ENCODE measurements around the gene TMEM175.

Gene TMEM175

DNA sequence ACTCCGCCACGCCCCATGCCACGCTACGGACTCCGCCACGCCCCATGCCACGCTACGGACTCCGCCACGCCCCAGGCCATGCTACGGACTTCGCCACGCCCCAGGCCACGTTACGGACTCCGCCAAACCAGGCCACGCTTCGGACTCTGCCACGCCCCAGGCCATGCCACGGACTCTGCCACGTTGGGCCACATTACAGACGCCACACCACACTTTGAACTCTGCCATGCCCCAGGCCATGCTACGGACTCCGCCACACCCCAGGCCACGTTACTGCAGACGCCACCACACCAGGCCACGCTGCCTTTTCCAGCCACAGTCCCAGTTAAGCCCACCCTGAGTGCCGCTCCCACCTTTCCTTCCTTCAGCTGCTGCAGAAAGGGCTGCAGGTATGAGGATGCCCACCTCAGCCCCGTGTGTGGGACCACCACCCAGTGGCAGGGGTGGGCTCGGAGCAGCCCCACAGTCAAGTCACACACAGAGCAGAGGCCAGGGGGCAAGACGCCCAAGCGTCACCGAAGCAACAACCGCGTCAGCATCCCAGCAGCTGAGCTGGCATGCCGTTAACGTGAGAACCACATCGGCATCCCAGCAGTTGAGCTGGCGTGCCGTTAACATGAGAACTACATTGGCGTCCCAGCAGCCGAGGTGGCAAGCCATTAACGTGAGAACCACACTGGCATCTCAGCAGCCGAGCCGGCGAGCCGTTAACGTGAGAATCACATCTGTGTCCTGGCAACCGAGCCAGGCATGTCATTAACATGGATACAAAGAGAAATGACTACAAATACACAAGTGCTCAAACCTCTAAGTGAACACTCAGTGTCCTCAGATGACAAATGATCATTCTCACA, 26.5 kb upstream of the TMEM175 start:
- FAIRE-seq (peak; percentile 54), DNase-seq (ENCODE audit: insufficient read length, low spot score) (no peak)
- TF ChIP-seq POLR2A (IDR thresholded peaks at IDR 0.05; ENCODE audit: low read depth, low read length) = no peak
- no peak for TF ChIP-seq TAF1 (IDR thresholded peaks at IDR 0.05; ENCODE audit: low read depth, low read length)

DNA sequence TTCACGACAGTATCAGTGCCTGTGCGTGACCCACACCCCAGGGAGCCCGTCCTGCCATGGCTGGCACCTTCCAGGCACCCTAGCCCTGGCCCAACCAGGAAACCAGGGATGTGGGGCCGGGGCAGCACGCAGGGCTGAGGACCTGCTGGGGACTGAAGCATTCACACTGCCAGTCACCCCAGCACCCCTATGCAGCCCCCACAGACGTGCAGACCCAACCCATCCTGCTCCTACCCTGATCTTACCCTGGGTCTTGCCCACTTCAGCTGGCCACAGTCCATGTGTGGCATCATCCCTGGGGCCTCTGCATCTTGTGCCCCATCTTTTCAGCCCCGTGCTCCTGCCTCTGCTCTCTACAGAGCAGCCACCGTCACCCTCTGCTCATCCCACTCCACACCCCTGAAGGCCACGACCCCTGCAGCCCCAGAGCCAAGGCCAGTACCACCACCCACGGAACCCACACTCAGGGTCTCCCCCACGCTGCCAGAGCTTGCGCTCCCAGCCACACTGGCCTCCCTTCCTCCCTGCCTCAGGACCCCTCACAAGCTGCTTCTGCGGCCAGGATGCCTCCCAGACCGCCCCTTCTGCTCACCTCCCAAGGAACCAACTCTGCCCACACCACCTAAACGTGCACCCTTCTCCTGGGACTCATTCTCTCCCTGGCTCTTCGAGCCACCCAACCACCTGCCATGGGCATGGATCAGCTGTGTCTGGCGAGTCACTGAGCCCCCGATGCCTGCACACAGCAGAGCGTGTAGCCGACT, 25.7 kb upstream of the TMEM175 start:
- FAIRE-seq = no peak
- no peak for DNase-seq (ENCODE audit: insufficient read length, low spot score)
- TF ChIP-seq PAX5 (IDR thresholded peaks at IDR 0.05; ENCODE audit: insufficient read depth, low read length, severe bottlenecking) (no peak), TAF1 (IDR thresholded peaks at IDR 0.05; ENCODE audit: low read depth, low read length) (no peak), SPI1 (IDR thresholded peaks at IDR 0.05; ENCODE audit: low read depth, low read length) (no peak), POU2F2 (IDR thresholded peaks at IDR 0.05; ENCODE audit: low read depth, low read length) (no peak), POLR2AphosphoS5 (IDR thresholded peaks at IDR 0.05; ENCODE audit: low read depth, low read length) (no peak), POLR2A (IDR thresholded peaks at IDR 0.05; ENCODE audit: low read depth, low read length) (no peak)

- TF ChIP-seq TAF1 (IDR thresholded peaks at IDR 0.05; ENCODE audit: low read depth, low read length) (no peak), PAX5 (IDR thresholded peaks at IDR 0.05; ENCODE audit: insufficient read depth, low read length, severe bottlenecking) (no peak), POLR2A (IDR thresholded peaks at IDR 0.05; ENCODE audit: low read depth, low read length) (no peak), POLR2AphosphoS5 (IDR thresholded peaks at IDR 0.05; ENCODE audit: low read depth, low read length) (no peak), POU2F2 (IDR thresholded peaks at IDR 0.05; ENCODE audit: low read depth, low read length) (no peak), SPI1 (IDR thresholded peaks at IDR 0.05; ENCODE audit: low read depth, low read length) (no peak)
- no peak for DNase-seq (ENCODE audit: insufficient read length, low spot score)
- no peak for FAIRE-seq
Observed at GRCh38 chr4:907103-907400, 25.2 kb upstream of the TMEM175 start.

DNA sequence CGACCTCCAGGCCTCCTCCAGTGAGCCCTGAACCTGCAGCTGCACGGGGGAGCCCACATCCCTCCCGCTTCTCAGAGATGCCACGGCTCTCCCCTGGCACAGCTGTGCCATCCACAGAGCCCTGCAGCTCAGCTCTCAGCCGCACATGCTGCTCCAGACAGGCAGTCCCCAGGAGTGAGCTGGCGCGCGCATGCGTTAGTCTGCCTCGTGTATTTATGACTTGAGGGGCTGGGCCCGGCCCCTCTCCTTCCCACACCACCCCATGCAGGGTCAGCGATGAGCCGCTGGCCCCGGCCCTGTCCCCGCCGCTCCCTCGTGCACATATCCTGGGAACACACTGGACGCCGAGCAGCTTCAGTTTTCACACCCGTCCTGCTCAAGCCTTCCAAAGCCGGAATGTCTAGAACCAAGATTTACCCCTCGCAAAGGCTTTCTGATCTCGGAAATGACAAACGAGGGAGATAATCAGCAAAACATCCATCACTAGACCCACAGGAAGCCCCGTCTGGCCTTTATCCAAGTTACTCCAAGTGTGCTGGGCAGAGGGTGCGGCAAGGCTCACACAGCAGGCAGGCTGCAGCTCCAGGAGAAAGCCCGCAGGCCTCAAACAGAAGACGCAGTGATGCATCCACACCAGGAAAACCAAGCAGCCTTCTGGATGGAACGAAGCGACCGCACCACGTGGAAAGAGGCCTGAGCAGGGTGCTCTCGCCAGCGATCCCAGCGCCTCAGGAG, 24.4 kb upstream of the TMEM175 start:
- TF ChIP-seq POU2F2 (IDR thresholded peaks at IDR 0.05; ENCODE audit: low read depth, low read length) (no peak), POLR2A (IDR thresholded peaks at IDR 0.05; ENCODE audit: low read depth, low read length) (no peak), POLR2AphosphoS5 (IDR thresholded peaks at IDR 0.05; ENCODE audit: low read depth, low read length) (no peak), TAF1 (IDR thresholded peaks at IDR 0.05; ENCODE audit: low read depth, low read length) (no peak), SPI1 (IDR thresholded peaks at IDR 0.05; ENCODE audit: low read depth, low read length) (no peak), PAX5 (IDR thresholded peaks at IDR 0.05; ENCODE audit: insufficient read depth, low read length, severe bottlenecking) (no peak)

DNA sequence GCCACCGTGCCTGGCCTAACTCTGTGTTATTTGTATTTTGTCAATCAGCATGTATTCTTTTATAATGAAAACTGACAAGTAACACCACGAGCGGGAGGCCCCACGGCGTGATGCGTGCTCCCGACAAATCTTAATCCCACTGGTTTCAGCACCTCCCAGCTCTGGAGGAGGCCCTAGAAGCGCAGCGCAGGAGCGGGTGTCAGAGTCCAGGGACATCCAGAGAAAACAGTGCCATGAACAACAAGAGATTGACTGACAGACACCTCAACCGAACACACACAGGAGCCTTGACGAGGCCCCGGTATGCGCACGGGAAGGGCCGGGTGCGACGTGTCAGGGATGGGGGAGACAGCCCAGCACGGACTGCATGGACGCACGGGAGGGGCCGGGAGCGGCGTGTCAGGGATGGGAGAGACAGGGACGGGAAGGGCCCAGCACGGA, 23.1 kb upstream of the TMEM175 start:
- no peak for FAIRE-seq
- DNase-seq (ENCODE audit: insufficient read length, low spot score) = no peak
- TF ChIP-seq POLR2A (IDR thresholded peaks at IDR 0.05; ENCODE audit: low read depth, low read length) = no peak
- TF ChIP-seq POU2F2 (IDR thresholded peaks at IDR 0.05; ENCODE audit: low read depth, low read length) = no peak
- no peak for TF ChIP-seq PAX5 (IDR thresholded peaks at IDR 0.05; ENCODE audit: insufficient read depth, low read length, severe bottlenecking)

More for the DNA sequence above, 24.4 kb upstream of the TMEM175 start:
- FAIRE-seq = no peak
- DNase-seq (ENCODE audit: insufficient read length, low spot score) = no peak

GRCh38 chr4:909821-910220, 22.4 kb upstream of the TMEM175 start:
- TF ChIP-seq PAX5 (IDR thresholded peaks at IDR 0.05; ENCODE audit: insufficient read depth, low read length, severe bottlenecking) (no peak), POLR2AphosphoS5 (IDR thresholded peaks at IDR 0.05; ENCODE audit: low read depth, low read length) (no peak), POLR2A (IDR thresholded peaks at IDR 0.05; ENCODE audit: low read depth, low read length) (no peak), POU2F2 (IDR thresholded peaks at IDR 0.05; ENCODE audit: low read depth, low read length) (no peak), TAF1 (IDR thresholded peaks at IDR 0.05; ENCODE audit: low read depth, low read length) (no peak), SPI1 (IDR thresholded peaks at IDR 0.05; ENCODE audit: low read depth, low read length) (no peak)
- no peak for FAIRE-seq
- DNase-seq (ENCODE audit: insufficient read length, low spot score) = no peak

DNA sequence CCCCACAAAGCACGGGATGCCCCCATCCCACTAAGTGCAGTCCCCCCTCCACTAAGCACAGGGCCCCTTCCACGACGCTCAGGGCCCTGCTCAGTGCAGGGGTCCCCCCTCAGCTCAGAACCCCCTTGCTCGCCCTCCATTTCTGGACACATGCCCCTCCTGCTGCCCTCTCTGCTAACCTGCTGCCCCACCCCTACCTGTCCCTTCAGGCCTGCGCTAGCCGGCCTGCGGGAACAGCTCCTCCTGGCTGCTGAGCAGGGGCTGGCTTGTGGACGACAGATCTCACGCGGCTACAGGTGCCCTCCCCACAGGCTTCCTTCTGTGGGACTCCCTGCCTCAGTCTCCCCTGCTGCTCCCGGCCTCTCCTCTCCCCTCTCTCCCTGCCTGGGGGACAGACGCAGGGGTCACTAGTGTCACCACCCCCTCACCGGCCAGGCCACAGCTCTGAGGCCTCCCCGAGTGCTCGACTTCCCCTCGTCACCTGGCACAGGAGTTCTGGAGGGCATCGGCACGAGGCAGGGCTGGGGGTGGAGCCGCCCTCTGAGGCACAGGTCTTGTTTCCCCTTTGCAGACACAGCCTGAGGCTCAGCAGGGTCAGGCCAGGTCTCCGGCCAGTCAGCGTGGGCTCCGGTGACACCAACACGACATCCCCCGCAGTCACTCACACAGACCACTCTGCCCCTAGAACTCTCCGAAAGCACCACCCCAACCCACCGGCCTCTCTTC, 21.7 kb upstream of the TMEM175 start:
- TF ChIP-seq POU2F2 (IDR thresholded peaks at IDR 0.05; ENCODE audit: low read depth, low read length) (no peak), SPI1 (IDR thresholded peaks at IDR 0.05; ENCODE audit: low read depth, low read length) (no peak), PAX5 (IDR thresholded peaks at IDR 0.05; ENCODE audit: insufficient read depth, low read length, severe bottlenecking) (no peak), POLR2AphosphoS5 (IDR thresholded peaks at IDR 0.05; ENCODE audit: low read depth, low read length) (no peak)

DNA sequence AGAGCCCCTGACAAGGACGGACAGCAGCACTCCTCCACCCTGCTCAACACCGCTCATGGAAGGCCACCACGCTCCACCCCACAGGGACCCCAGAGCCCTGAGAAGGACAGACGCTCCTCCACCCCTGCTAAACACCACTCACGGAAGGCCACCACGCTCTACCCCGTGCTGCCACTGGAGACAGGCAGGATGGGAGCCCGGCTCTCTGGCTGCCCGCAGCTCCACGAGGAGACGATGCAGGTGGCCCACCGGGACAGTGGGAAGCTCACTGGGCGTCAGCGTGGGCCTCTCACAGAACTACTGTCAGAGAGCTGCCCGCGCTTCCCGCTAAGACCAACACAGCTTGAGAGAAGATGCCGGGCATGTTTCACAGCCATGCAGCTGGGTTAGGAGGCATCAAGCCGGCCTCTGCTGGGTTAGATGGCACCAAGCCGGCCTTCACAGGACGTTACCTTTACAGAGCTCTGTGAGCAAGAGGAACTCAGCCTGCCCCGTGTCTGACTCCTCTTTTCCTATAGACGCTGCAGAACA, 21.0 kb upstream of the TMEM175 start:
- no peak for FAIRE-seq

More for the DNA sequence above, 21.7 kb upstream of the TMEM175 start:
- DNase-seq (ENCODE audit: insufficient read length, low spot score) (no peak), FAIRE-seq (no peak)

More for the DNA sequence above, 21.0 kb upstream of the TMEM175 start:
- no peak for DNase-seq (ENCODE audit: insufficient read length, low spot score)
- TF ChIP-seq POU2F2 (IDR thresholded peaks at IDR 0.05; ENCODE audit: low read depth, low read length) = no peak
- TF ChIP-seq SPI1 (IDR thresholded peaks at IDR 0.05; ENCODE audit: low read depth, low read length) = no peak
- TF ChIP-seq TAF1 (IDR thresholded peaks at IDR 0.05; ENCODE audit: low read depth, low read length) = no peak
- TF ChIP-seq PAX5 (IDR thresholded peaks at IDR 0.05; ENCODE audit: insufficient read depth, low read length, severe bottlenecking) = no peak
- TF ChIP-seq POLR2AphosphoS5 (IDR thresholded peaks at IDR 0.05; ENCODE audit: low read depth, low read length) = no peak
